Measurements from ENCODE around the gene EFCAB8. TPM values are rescaled to one million over a fixed set of nuclear protein-coding genes. Genes with fewer than 3 reads are reported as not detected.

EFCAB8 gene
- total RNA-seq, 6 experiments from 2014 or later = 0.17 to 0.22 (median 0.20) TPM; not detected in 2

- no peaks in the 10 kb centered on the region for H3K36me3 ChIP-seq
- TF ChIP-seq CTCF (IDR thresholded peaks at IDR 0.05) = no peak
- TF ChIP-seq POLR2A (IDR thresholded peaks at IDR 0.05) = no peak
- WGBS (ENCODE audit: insufficient coverage, low coverage, low lambda C conversion rate, missing lambda C conversion rate) = 60% methylated on average over 2 of the region's 9 CpGs
- H3K4me1 ChIP-seq = no peaks in the 10 kb centered on the region
- DNase-seq = peak in 1 of 3 donors; percentile 18
- H3K4me3 ChIP-seq = no peak overlapping the region
- no peak overlapping the region for H3K27ac ChIP-seq
- peaks cover 0 to 5% (median 0%) of the 10 kb centered on the region in 4 donors for H3K9me3 ChIP-seq
- H3K27me3 ChIP-seq = no peaks in the 10 kb centered on the region
- intact Hi-C loops (cut with DNase I) = loop anchor here in 1 of 2 donors (10.0 kb wide), 2 partner anchors 307 to 367 kb away; partner anchors contain the start of gene BPIFB1
- ATAC-seq = no peak
Observed at GRCh38 chr20:32917191-32917950, 58.6 kb downstream of the EFCAB8 start.

- intact Hi-C loops (cut with DNase I) = loop anchor here in 1 of 2 donors (10.0 kb wide), 2 partner anchors 307 to 367 kb away; partner anchors contain the start of gene BPIFB1
- H3K27me3 ChIP-seq = no peaks in the 10 kb centered on the region
- ATAC-seq (no peak), DNase-seq (no peak)
- H3K9me3 ChIP-seq = peaks cover 0 to 5% (median 0%) of the 10 kb centered on the region in 4 donors
- H3K4me1 ChIP-seq = no peaks in the 10 kb centered on the region
- H3K4me3 ChIP-seq = no peak overlapping the region
- no peak overlapping the region for H3K27ac ChIP-seq
- TF ChIP-seq POLR2A (IDR thresholded peaks at IDR 0.05) (no peak), CTCF (IDR thresholded peaks at IDR 0.05) (no peak)
- H3K36me3 ChIP-seq = no peaks in the 10 kb centered on the region
- WGBS (ENCODE audit: insufficient coverage, low coverage, low lambda C conversion rate, missing lambda C conversion rate) = 68% methylated on average over 6 of the region's 12 CpGs
Observed at GRCh38 chr20:32918296-32918695, 59.6 kb downstream of the EFCAB8 start.

GRCh38 chr20:32918751-32919150 is 60.0 kb downstream of the EFCAB8 start:
- DNase-seq (no peak), ATAC-seq (no peak)
- TF ChIP-seq POLR2A (IDR thresholded peaks at IDR 0.05) = no peak
- no peak for TF ChIP-seq CTCF (IDR thresholded peaks at IDR 0.05)
- H3K4me3 ChIP-seq = no peak overlapping the region
- H3K36me3 ChIP-seq = no peaks in the 10 kb centered on the region
- WGBS (ENCODE audit: insufficient coverage, low coverage, low lambda C conversion rate, missing lambda C conversion rate) = 90% methylated on average over 1 of the region's 1 CpG
- no peaks in the 10 kb centered on the region for H3K27me3 ChIP-seq
- intact Hi-C loops (cut with DNase I) = loop anchor here in 1 of 2 donors (10.0 kb wide), 2 partner anchors 306 to 366 kb away; partner anchors contain the start of gene BPIFB1
- H3K27ac ChIP-seq = no peak overlapping the region
- H3K9me3 ChIP-seq = peaks cover 0 to 5% (median 0%) of the 10 kb centered on the region in 4 donors
- no peaks in the 10 kb centered on the region for H3K4me1 ChIP-seq

GRCh38 chr20:32920066-32920465 is 61.3 kb downstream of the EFCAB8 start:
- no peak for DNase-seq

More at GRCh38 chr20:32920066-32920465, 61.3 kb downstream of the EFCAB8 start:
- 49% methylated on average over 5 of the region's 12 CpGs for WGBS (ENCODE audit: insufficient coverage, low coverage, low lambda C conversion rate, missing lambda C conversion rate)
- Histone ChIP-seq H3K36me3 (no peaks in the 10 kb centered on the region), H3K27me3 (no peaks in the 10 kb centered on the region), H3K4me1 (no peaks in the 10 kb centered on the region), H3K4me3 (no peak overlapping the region), H3K9me3 (peaks cover 0 to 5% (median 0%) of the 10 kb centered on the region in 4 donors), H3K27ac (no peak overlapping the region)
- peak in 1 of 4 donors; percentile 19 for ATAC-seq
- intact Hi-C loops (cut with DNase I) = no loop called here
- TF ChIP-seq POLR2A (IDR thresholded peaks at IDR 0.05) (no peak), CTCF (IDR thresholded peaks at IDR 0.05) (no peak)
